NB4 (cell line): ENCODE data around the gene STAM2.

Source experiments
- CTCF ChIP-seq: IDR thresholded peaks from one replicate; pipeline ENCODE4 v1.5.1; 2012; ENCODE audit warnings: low read depth, low read length
- POLR2A ChIP-seq: IDR thresholded peaks from 2 replicates; pipeline ENCODE4 v1.6.1; 2011; ENCODE audit warnings: mild to moderate bottlenecking; ENCODE audit not compliant: insufficient read length; ENCODE audit errors: extremely low read depth

GRCh38 chr2:152086231-152086630 is 89.3 kb downstream of the STAM2 start:
- no peak for TF ChIP-seq POLR2A
- no peak for TF ChIP-seq CTCF
